ENCODE results near the gene ZG16B.

DNA sequence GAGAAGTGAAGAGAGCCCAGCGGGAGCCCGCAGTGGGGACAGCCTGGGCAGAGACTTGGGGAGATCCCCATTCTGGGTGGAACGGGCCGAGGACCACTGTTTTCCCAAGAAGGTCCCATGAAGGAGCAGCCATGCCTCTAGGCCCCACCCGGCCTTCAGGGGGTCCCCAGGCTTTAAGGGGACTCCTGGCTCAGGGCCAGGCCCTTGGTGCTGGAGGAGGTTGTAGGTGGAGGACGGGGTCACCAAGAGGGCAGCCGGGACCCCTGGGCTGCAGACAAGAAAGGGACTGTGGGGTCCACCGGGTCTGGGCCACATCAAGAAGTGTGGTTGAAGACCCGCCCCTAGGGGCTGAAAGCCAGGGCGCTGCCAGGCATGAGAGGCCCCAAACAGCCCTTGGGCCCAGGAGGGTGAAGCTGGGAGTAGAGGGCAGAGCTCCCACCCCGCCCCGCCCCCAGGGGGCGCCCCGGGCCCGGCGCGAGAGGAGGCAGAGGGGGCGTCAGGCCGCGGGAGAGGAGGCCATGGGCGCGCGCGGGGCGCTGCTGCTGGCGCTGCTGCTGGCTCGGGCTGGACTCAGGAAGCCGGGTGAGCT lies 13.3 kb upstream of the ZG16B start, which contains the start of gene PRSS21:
- TF ChIP-seq, protein P1, sequence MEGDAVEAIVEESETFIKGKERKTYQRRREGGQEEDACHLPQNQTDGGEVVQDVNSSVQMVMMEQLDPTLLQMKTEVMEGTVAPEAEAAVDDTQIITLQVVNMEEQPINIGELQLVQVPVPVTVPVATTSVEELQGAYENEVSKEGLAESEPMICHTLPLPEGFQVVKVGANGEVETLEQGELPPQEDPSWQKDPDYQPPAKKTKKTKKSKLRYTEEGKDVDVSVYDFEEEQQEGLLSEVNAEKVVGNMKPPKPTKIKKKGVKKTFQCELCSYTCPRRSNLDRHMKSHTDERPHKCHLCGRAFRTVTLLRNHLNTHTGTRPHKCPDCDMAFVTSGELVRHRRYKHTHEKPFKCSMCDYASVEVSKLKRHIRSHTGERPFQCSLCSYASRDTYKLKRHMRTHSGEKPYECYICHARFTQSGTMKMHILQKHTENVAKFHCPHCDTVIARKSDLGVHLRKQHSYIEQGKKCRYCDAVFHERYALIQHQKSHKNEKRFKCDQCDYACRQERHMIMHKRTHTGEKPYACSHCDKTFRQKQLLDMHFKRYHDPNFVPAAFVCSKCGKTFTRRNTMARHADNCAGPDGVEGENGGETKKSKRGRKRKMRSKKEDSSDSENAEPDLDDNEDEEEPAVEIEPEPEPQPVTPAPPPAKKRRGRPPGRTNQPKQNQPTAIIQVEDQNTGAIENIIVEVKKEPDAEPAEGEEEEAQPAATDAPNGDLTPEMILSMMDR (IDR thresholded peaks at IDR 0.05) = no peak
- TF ChIP-seq EP300 (IDR thresholded peaks at IDR 0.05) (no peak), POLR2A (IDR thresholded peaks at IDR 0.05) (no peak)

Data from ovary (tissue), 3 donors.